GM21825 (cell line): ENCODE measurements around the gene ABCB1.
"Not testable (repeated sequence)": the region's sequence is repeated elsewhere in the genome, so short reads cannot be mapped to it uniquely, and the experiment has no call there.

Source experiments
- ATAC-seq: cut with Tn5 transposase; IDR thresholded peaks from one replicate; pipeline ENCODE4 v1.9.1; 2021; ENCODE audit warnings: mild to moderate bottlenecking, moderate library complexity; ENCODE audit not compliant: unreplicated experiment

Gene ABCB1

GRCh38 chr7:87474533-87475358 is 125.9 kb downstream of the ABCB1 start:
- ATAC-seq, result peak; percentile 78

GRCh38 chr7:87473986-87474385 is 126.7 kb downstream of the ABCB1 start:
- peak; percentile 7 for ATAC-seq

DNA sequence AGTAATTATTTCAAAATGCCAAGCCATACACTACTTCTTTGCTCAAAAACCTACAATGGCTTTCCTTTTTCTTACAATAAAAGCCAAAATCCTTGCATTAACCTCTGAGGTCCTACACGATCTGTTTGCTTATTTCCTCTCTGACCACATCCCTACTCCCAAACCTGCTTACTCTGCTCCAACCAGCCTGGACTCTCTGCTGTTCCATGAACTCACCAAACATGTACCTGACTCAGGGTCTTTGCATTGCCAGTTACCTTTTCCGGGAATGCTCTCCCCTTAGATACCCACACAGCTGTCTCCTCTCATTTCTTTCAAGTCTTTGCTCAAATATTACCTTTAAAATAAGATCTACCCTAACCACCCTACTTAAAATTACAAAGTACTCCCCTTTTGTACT is 127.5 kb downstream of the ABCB1 start:
- no peak for ATAC-seq

GRCh38 chr7:87471473-87471872 is 129.2 kb downstream of the ABCB1 start:
- no peak for ATAC-seq

- not testable (repeated sequence) for ATAC-seq
Observed at GRCh38 chr7:87469204-87469603, 131.5 kb downstream of the ABCB1 start.

DNA sequence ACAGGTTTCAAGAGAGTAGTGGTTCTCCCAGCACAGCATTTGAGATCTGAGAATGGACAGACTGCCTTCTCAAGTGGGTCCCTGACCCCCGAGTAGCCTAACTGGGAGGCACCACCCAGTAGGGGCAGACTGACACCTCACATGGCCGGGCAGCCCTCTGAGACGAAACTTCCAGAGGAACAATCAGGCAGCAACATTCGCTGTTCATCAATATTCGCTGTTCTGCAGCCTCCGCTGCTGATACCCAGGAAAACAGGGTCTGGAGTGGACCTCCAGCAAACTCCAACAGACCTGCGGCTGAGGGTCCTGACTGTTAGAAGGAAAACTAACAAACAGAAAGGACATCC is 135.2 kb downstream of the ABCB1 start:
- not testable (repeated sequence) for ATAC-seq

GRCh38 chr7:87464830-87465533 is 135.7 kb downstream of the ABCB1 start:
- not testable (repeated sequence) for ATAC-seq

DNA sequence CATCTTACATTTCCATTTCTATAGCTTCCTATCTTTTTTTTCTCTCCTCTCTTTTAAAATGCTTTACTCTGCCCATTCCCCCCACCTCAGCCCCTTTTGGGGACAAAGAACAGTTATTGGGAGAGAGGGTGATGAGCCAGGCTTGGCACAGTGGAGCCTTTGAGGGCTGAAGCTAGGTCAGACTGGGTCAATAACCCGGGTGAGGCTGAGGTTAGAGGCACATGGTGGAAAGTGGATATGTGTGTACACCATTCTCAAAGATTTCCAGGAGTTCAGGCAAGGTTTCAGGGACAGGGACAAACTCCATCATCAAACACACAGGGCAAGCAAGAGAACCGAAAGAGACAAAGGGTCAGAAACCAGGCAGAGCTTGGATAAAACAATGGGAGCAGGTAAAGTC is 136.7 kb downstream of the ABCB1 start:
- no peak for ATAC-seq

DNA sequence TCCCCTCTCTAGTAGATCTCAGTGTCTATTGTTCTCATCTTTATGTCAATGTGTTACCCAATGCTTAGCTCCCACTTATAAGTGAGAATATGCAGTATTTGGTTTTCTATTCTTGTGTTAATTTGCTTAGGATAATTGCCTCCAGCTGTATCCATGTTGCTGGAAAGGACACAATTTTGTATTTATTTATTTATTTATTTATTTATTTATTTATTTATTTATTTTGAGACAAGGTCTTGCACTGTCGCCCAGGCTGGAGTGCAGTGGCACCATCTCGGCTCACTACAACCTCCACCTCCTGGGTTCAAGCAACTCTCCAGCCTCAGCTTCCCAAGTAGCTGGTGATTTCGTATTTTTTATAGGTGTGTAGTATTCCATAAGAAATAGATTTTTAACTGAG is 140.2 kb downstream of the ABCB1 start:
- ATAC-seq, result not testable (repeated sequence)

- ATAC-seq, result no peak
Observed at GRCh38 chr7:87459941-87460340, 140.7 kb downstream of the ABCB1 start.

DNA sequence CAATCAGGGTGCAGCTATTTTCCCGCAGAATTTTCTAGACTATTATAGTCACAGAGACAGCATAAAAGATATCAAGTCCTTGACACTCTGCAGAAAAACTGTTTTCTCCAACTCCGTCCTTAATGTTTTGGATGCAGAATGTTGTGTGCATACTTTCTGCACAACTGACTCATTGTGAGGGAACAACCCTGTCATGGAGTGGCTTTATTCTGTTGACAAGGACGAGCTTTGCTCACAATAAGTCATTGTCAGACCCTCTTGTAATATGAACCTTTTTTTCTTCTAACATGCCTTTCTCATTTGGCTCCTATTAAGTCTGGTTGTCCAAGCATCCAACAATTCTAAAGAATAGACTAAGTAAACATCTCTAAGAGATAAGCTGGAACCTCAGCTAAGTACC is 142.5 kb downstream of the ABCB1 start:
- no peak for ATAC-seq

- ATAC-seq, result no peak
Observed at GRCh38 chr7:87456247-87456646, 144.4 kb downstream of the ABCB1 start.
